HepG2 (cell line): Measurements from ENCODE around the gene KIAA0232. TPM values are rescaled to one million over a fixed set of nuclear protein-coding genes. Genes with fewer than 3 reads are reported as not detected.

Experiments used
- ATAC-seq: fragments of 200-7000 bp; cut with Tn5 transposase; 3 replicates; pipeline ENCODE4 v1.9.1; 2020; ENCODE audit warnings: mild to moderate bottlenecking, moderate library complexity
- BruUV-seq: library from RNA; stranded (reverse); fragments of 400-500 nt; replicated peaks from 2 replicates; lab custom pipeline; 2021; lab: Mats Ljungman, UMichigan
- CTCF ChIA-PET: fragments of 300-600 bp; formaldehyde crosslinking; extraction: SDS; loops from one replicate; lab custom pipeline; 2021; ENCODE audit warnings: low total read pairs, inconsistent platforms, low intra/inter-chr PET ratio; lab: Yijun Ruan, JAX
- POLR2A ChIA-PET: fragments of 350-600 bp; sonication (Branson Sonifier 250); formaldehyde crosslinking; loops from one replicate; lab custom pipeline; 2020; ENCODE audit warnings: antibody characterized with exemption, inconsistent platforms; lab: Yijun Ruan, JAX
- DNase-seq: peaks from one replicate; pipeline ENCODE4 v3.0.0-alpha.2; 2015; ENCODE audit warnings: low spot score
- FAIRE-seq: peaks from 3 replicates; lab custom pipeline; 2011; peaks lifted over from hg19 to GRCh38; lab: Jason Lieb, UNC
- H2AFZ ChIP-seq: one replicate; pipeline ENCODE4 v1.6.1; 2011; ENCODE audit warnings: low read length, inconsistent platforms
- H3K27ac ChIP-seq: fragments of 300-600 bp; 3 replicates; pipeline ENCODE4 v1.8.0; 2011; ENCODE audit warnings: mixed run types, mild to moderate bottlenecking, mixed read lengths, low read length, inconsistent platforms; ENCODE audit not compliant: insufficient read depth; ENCODE audit errors: extremely low read length
- H3K27me3 ChIP-seq, 2 experiments: fragments of 200-600 bp in 1 of 2; 2 replicates in 1 of 2; 3 replicates in 1 of 2; pipeline versions ENCODE4 v1.6.0 to v1.8.0; 2011; ENCODE audit warnings: low read length in 2 of 2, mild to moderate bottlenecking in 2 of 2, moderate library complexity in 2 of 2, inconsistent platforms in 1 of 2; ENCODE audit not compliant: insufficient read depth in 2 of 2, control insufficient read depth in 1 of 2
- H3K36me3 ChIP-seq, 2 experiments: fragments of 200-600 bp in 1 of 2; replicated peaks in 1 of 2; 2 replicates in 1 of 2; 3 replicates in 1 of 2; pipeline versions ENCODE4 v1.5.1 to v1.8.0; 2011; ENCODE audit warnings: low read length in 2 of 2, inconsistent platforms in 1 of 2; ENCODE audit not compliant: insufficient read depth in 2 of 2, control insufficient read depth in 1 of 2
- H3K4me1 ChIP-seq: 2 replicates; pipeline ENCODE4 v1.5.1; 2012; ENCODE audit warnings: low read length, inconsistent platforms; ENCODE audit not compliant: insufficient read depth
- H3K4me2 ChIP-seq: 2 replicates; pipeline ENCODE4 v1.6.0; 2011; ENCODE audit warnings: low read depth, low read length, inconsistent platforms
- H3K4me3 ChIP-seq, 3 experiments: fragments of 200-600 bp in 1 of 3; sonication (generic), shearing (Covaris generic) in 1 of 3; replicated peaks in 1 of 3; 2 replicates each; pipeline ENCODE4 v1.5.1; 2011 to 2016; ENCODE audit warnings: low read length in 3 of 3, inconsistent platforms in 2 of 3, low read depth in 2 of 3, mild to moderate bottlenecking in 2 of 3, control low read depth in 1 of 3, mixed read lengths in 1 of 3; ENCODE audit not compliant: insufficient read depth in 1 of 3
- H3K79me2 ChIP-seq: one replicate; pipeline ENCODE4 v1.6.1; 2011; ENCODE audit warnings: low read length, inconsistent platforms; ENCODE audit not compliant: insufficient read depth
- H3K9ac ChIP-seq: 2 replicates; pipeline ENCODE4 v1.6.0; 2011; ENCODE audit warnings: mild to moderate bottlenecking, low read depth, low read length, inconsistent platforms; ENCODE audit not compliant: insufficient read depth
- H3K9me3 ChIP-seq: 2 replicates; pipeline ENCODE4 v1.5.1; 2012; ENCODE audit warnings: mild to moderate bottlenecking, low read length
- H4K20me1 ChIP-seq: 2 replicates; pipeline ENCODE4 v1.6.0; 2011; ENCODE audit warnings: inconsistent platforms, mild to moderate bottlenecking, low read length, moderate library complexity; ENCODE audit not compliant: insufficient read depth
- ATF5 ChIP-seq: sonication (generic); formaldehyde crosslinking; IDR thresholded peaks from 2 replicates; pipeline ENCODE4 v1.4.0; 2020; ENCODE audit warnings: mild to moderate bottlenecking, low read depth, missing genetic modification reagents
- BCL6 ChIP-seq: IDR thresholded peaks from 2 replicates; pipeline ENCODE4 v1.6.1; 2016; ENCODE audit warnings: missing genetic modification reagents, missing compliant biosample characterization
- CHD2 ChIP-seq: IDR thresholded peaks from 2 replicates; pipeline ENCODE4 v1.6.1; 2011; ENCODE audit warnings: low read depth, low read length, improper control_type of control experiment
- CREB1 ChIP-seq, 2 experiments: fragments of 450-650 bp in 1 of 2; IDR thresholded peaks; 2 replicates each; pipeline ENCODE4 v1.6.1; 2016 to 2017; ENCODE audit warnings: control low read depth in 1 of 2, mild to moderate bottlenecking in 1 of 2, missing compliant biosample characterization in 1 of 2, missing genetic modification characterization in 1 of 2
- KDM5B ChIP-seq: sonication (generic); formaldehyde crosslinking; IDR thresholded peaks from 2 replicates; pipeline ENCODE4 v1.4.0; 2020; ENCODE audit warnings: missing genetic modification reagents, mild to moderate bottlenecking, borderline replicate concordance
- SMAD3 ChIP-seq: sonication (generic); formaldehyde crosslinking; IDR thresholded peaks from 2 replicates; pipeline ENCODE4 v1.4.0; 2020; ENCODE audit warnings: missing genetic modification reagents
- SOX13 ChIP-seq, 3 experiments: fragments of 450-650 bp in 1 of 3; sonication (generic) in 1 of 3; formaldehyde crosslinking in 1 of 3; IDR thresholded peaks in 2 of 3; conservative IDR thresholded peaks in 1 of 3; 2 replicates each; pipeline versions ENCODE4 v1.5.0 to v1.6.1; 2016 to 2020; ENCODE audit warnings: antibody characterized with exemption in 1 of 3, mild to moderate bottlenecking in 1 of 3, missing compliant biosample characterization in 1 of 3, missing genetic modification reagents in 1 of 3, moderate library complexity in 1 of 3
- SSRP1 ChIP-seq: IDR thresholded peaks from 2 replicates; pipeline ENCODE4 v1.6.1; 2016; ENCODE audit warnings: control low read depth
- THAP11 ChIP-seq: IDR thresholded peaks from 2 replicates; pipeline ENCODE4 v1.6.1; 2016; ENCODE audit warnings: missing biosample characterization, missing genetic modification reagents
- THRA ChIP-seq: sonication (generic); formaldehyde crosslinking; IDR thresholded peaks from 2 replicates; pipeline ENCODE4 v1.4.0; 2020; ENCODE audit warnings: missing genetic modification reagents, borderline replicate concordance
- ZBTB39 ChIP-seq: sonication (generic); formaldehyde crosslinking; IDR thresholded peaks from 2 replicates; pipeline ENCODE4 v1.5.0; 2020; ENCODE audit warnings: missing genetic modification reagents
- ZGPAT ChIP-seq: IDR thresholded peaks from 2 replicates; pipeline ENCODE4 v1.6.1; 2016; ENCODE audit warnings: mild to moderate bottlenecking
- ZNF350 ChIP-seq: sonication (generic); formaldehyde crosslinking; IDR thresholded peaks from 2 replicates; pipeline ENCODE4 v1.4.0; 2020; ENCODE audit warnings: mild to moderate bottlenecking, low read depth, missing genetic modification reagents, borderline replicate concordance
- ZNF619 ChIP-seq: sonication (generic); formaldehyde crosslinking; IDR thresholded peaks from 2 replicates; pipeline ENCODE4 v1.4.0; 2020; ENCODE audit warnings: mild to moderate bottlenecking, missing genetic modification reagents
- WGBS: methylation state at CpG from one replicate; pipeline ENCODE4 v1.1.6; 2017; ENCODE audit warnings: low lambda C conversion rate; 5-methylcytosine and 5-hydroxymethylcytosine counted together
- in situ Hi-C: cut with HindIII; loops from 2 replicates; pipeline ENCODE4 v1.10.0; 2017; ENCODE audit warnings: low pct_unique_long_range_greater_than_20kb; ENCODE audit not compliant: extremely low pct_ligation_motif_present
- intact Hi-C: fragments of 100-400 bp; cut with micrococcal nuclease; formaldehyde crosslinking; loops from one replicate; pipeline ENCODE4 v1.10.0; 2022; ENCODE audit not compliant: unreplicated experiment
- polyA plus RNA-seq, 8 experiments: library from polyadenylated mRNA; depleted of rRNA in 3 of 8; stranded (reverse) in 7 of 8; unstranded in 1 of 8; fragments of >200 nt; fragmentation: Illumina TruSeq in 4 of 8; extraction: Trizol in 4 of 8; gene quantifications; 2 replicates each; pipeline versions ENCODE4 v1.2.1 to v1.2.3, GENCODE V29; 2011 to 2016; ENCODE audit warnings: low read depth in 4 of 8, missing spikeins in 1 of 8, mixed read lengths in 1 of 8; ENCODE audit not compliant: insufficient read depth in 1 of 8
- total RNA-seq, 5 experiments: library from RNA; depleted of rRNA; stranded (reverse); fragments of >200 nt; fragmentation: Illumina TruSeq; extraction: Trizol; gene quantifications; 2 replicates each; pipeline ENCODE4 v1.2.3, GENCODE V29; 2016; ENCODE audit warnings: low read depth in 1 of 5

Gene KIAA0232
- total and polyA plus RNA-seq, 2 of the 13 experiments (the other 11 are each of a cell fraction or from before 2014, with no cell fraction given), result 7.8 to 17.1 TPM

GRCh38 chr4:6767386-6767747 lies 15.2 kb upstream of the KIAA0232 start (continued):
- TF ChIP-seq ZGPAT (CRISPR knock-in tag) (peak; percentile 19; the same call in 1 of the 2 replicates), BCL6 (CRISPR knock-in tag) (peak; percentile 7; the same call in 1 of the 2 replicates)

- Histone ChIP-seq H3K27ac (peak overlapping the region; percentile 18), H3K9ac (peak overlapping the region; percentile 47), H3K27me3 (no peaks in the 10 kb centered on the region), H3K4me2 (peak overlapping the region; percentile 91), H3K36me3 (no peaks in the 10 kb centered on the region), H3K4me3 (peak overlapping the region; percentile 34 to 62 (median 46); a peak in 5 of 6 replicates), H3K4me1 (peaks cover 82% of the 10 kb centered on the region), H3K79me2 (no peaks in the 10 kb centered on the region), H4K20me1 (no peaks in the 10 kb centered on the region), H3K9me3 (no peaks in the 10 kb centered on the region), H2AFZ (no peak overlapping the region)
- 9% methylated on average over 18 of the region's 22 CpGs for WGBS
- ChIA-PET CTCF (no interaction called here), POLR2A (interaction anchor here (0.7 to 9.3 kb wide), 24 partner anchors 8 to 336 kb away, joined by 3 to 207 read pairs (median 6); partner anchors contain the start of genes GRPEL1, MRFAP1L1 and S100P)
- in situ Hi-C loops (no loop called here), intact Hi-C loops (no loop called here)
- BruUV-seq, result no TSS peak
- peak; percentile 73 for DNase-seq
- peak; percentile 23 for FAIRE-seq
- peak; percentile 63 for ATAC-seq
- TF ChIP-seq ZBTB39 (CRISPR knock-in tag) (no peak), SOX13 (IDR thresholded peaks at IDR 0.05) (no peak), SOX13 (CRISPR knock-in tag; conservative IDR thresholded peaks at IDR 0.05 in 1 of 2, IDR thresholded peaks at IDR 0.05 in 1 of 2) (peak in 1 of 2 experiments; percentile 59; a peak in 1 of 4 replicates), CHD2 (no peak), SSRP1 (CRISPR knock-in tag) (no peak), THAP11 (0 out of 2 replicates have a peak, but pooled peaks have one; percentile 14), SMAD3 (CRISPR knock-in tag) (no peak), ZNF350 (CRISPR knock-in tag) (no peak), THRA (peak; percentile 8; the same call in 1 of the 2 replicates), ZNF619 (CRISPR knock-in tag) (0 out of 2 replicates have a peak, but pooled peaks have one; percentile 60), CREB1 (IDR thresholded peaks at IDR 0.05) (no peak), CREB1 (CRISPR knock-in tag; IDR thresholded peaks at IDR 0.05) (no peak), ATF5 (CRISPR knock-in tag) (no peak), KDM5B (CRISPR knock-in tag) (no peak)
Measured at GRCh38 chr4:6767748-6768538, 14.6 kb upstream of the KIAA0232 start.
